GM12875 (cell line): ENCODE results near the gene CACNB1.
"Not testable (repeated sequence)": the region's sequence is repeated elsewhere in the genome, so short reads cannot be mapped to it uniquely, and the experiment has no call there.

Source experiments
- H3K4me3 ChIP-seq: one replicate; pipeline ENCODE4 v1.5.1; 2011; ENCODE audit warnings: low read depth, low read length, control low read depth
- TF ChIP-seq, protein P1 (sequence below): IDR thresholded peaks from 2 replicates; pipeline ENCODE4 v1.5.1; 2011; ENCODE audit warnings: low read depth, mild to moderate bottlenecking, control low read depth, inconsistent platforms, low read length, moderate library complexity, borderline replicate concordance; ENCODE audit not compliant: insufficient read depth

CACNB1 gene

DNA sequence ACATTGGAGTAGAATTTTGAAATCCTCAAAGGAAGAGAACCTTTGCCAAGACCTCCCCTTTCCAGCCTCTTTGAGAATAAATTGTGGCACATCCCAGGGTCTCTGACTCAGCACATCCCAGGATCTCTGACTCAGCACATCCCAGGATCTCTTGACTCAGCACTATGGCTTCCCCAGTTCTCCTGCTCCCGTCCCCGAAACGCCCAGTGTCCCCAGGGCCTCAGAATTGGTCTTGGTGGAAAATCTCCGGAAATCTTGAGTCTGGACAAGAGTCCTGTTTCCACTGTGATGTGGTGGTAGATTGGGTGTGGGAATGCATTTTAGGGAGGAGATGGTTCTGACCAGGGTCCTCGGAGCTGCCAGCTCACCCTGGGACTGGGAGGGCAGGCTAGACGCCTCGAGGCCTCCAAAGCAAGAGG is 65.3 kb downstream of the CACNB1 start:
- TF ChIP-seq, protein P1, sequence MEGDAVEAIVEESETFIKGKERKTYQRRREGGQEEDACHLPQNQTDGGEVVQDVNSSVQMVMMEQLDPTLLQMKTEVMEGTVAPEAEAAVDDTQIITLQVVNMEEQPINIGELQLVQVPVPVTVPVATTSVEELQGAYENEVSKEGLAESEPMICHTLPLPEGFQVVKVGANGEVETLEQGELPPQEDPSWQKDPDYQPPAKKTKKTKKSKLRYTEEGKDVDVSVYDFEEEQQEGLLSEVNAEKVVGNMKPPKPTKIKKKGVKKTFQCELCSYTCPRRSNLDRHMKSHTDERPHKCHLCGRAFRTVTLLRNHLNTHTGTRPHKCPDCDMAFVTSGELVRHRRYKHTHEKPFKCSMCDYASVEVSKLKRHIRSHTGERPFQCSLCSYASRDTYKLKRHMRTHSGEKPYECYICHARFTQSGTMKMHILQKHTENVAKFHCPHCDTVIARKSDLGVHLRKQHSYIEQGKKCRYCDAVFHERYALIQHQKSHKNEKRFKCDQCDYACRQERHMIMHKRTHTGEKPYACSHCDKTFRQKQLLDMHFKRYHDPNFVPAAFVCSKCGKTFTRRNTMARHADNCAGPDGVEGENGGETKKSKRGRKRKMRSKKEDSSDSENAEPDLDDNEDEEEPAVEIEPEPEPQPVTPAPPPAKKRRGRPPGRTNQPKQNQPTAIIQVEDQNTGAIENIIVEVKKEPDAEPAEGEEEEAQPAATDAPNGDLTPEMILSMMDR = no peak
- no peak overlapping the region for H3K4me3 ChIP-seq

DNA sequence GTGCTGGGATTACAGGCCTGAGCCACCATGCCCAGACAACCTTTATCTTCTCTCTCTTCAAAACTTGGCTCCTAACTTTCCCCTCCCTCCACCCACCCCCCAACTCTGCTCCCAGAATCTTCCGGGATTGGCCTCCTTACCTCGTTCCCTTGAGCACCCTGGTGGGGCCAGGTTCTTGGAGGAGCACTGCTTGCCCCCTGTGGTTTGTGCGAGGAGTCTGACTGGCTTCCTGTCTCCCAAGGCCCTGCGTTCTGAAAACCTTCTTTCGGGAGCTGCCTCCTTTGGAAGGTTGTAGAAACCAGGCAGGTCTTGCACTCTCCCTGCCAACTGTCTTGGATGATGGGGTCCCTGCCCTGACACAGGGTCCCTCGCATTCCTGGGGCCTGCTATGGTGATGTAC is 65.9 kb downstream of the CACNB1 start:
- TF ChIP-seq, protein P1 = no peak
- H3K4me3 ChIP-seq = no peak overlapping the region

DNA sequence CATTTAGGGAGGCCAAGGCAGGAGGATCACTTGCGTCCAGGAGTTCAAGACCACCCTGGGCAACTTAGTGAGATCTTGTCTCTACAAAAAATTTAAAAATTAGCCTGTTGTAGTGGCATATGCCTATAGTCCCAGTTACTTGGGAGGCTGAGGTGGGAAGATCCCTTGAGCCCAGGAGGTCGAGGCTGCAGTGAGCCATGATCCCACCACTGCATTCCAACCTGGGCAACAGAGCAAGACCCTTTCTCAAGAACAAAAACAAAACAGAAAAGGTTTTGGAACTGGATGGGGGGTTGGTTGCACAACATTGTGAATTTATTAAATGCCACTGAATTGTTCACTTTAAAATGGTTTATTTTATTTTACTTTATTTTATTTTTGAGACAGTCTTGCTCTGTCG is 67.3 kb downstream of the CACNB1 start:
- TF ChIP-seq, protein P1 = no peak
- no peak overlapping the region for H3K4me3 ChIP-seq

DNA sequence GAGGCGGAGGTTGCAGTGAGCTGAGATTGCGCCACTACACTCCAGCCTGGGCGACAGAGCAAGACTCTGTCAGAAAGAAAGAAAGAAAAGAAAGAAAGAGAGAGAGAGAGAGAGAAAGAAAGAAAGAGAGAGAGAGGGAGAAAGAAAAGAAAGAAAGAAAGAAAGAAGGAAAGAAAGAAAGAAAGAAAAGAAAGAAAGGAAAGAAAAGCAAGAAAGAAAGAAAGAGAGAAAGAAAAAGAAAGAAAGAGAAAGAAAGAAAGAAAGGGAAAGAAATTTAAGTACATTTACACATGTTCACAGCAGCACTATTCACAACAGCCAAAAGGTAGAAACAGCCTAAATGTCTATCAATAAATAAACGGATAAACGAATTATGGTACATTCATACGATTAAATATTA is 67.9 kb downstream of the CACNB1 start:
- not testable (repeated sequence) for H3K4me3 ChIP-seq

DNA sequence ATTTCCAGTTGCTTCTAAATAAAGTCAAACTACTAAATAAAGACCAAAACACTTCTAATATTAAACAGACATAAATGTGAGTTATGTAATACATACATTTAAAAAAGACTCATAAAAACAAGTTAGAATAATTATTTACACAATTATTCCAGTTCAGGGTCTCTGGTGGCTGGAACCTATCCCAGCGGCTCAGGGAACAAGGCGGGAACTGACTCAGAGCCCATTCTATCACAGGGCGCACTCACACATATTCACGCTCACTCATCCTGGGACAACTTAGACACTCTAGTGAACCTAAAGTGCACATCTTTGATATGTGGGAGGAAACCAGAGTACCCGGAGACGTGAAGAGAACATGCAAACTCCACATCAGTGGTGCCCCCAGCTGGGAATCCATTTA is 71.0 kb downstream of the CACNB1 start:
- TF ChIP-seq, protein P1 = no peak
- no peak overlapping the region for H3K4me3 ChIP-seq

DNA sequence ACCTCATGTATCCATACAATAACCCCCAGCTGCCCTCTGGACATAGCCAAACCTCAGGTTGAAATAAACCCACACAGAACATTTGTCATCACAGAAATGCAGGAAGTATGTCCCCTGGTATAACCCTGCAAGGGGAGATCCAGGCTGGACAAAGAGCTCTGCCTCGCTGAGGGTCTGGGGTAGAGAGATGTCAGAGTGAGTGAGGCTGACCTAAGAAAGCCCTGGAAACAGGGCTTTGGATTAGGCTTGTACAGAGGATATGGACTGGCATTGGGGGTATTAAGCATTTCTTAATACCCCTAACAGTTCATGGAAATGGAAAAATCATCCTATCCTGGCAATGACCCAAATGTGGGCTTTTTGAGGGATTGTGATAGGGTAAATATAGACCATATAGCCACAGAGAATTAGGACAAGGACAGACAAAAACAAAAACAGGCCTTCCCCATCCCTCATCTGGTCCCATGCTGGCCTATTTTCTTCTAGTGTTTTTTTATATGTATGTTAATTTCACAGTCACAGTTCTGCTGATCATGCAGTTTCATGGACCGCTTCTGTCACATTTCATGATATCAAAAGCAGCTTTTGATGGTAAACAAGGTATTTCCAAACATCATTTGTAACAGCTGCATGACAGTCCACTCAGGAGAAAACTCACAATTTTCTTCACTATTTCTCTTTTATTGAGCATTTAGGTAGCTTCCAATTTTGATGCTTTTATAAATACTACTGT is 72.2 kb downstream of the CACNB1 start:
- TF ChIP-seq, protein P1 = no peak
- no peak overlapping the region for H3K4me3 ChIP-seq

DNA sequence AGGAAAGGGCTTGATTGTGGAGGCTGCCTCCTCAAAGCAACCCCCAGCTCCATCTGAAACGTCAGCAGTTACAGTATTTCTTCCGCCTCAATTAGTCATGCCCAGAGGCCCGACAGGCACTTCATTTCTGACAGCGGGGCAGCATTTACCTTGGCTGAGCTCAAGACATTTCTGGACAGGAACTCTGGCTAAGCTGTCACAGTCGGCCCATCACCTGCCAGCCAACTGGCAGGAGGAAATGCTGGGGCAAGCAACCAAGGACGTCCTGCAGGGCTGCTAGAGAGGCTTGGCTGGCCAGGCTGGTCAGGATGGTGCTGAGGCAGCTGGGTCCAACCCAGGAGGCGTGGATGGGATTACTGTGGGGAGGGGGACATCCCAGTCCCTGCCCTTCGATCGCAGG is 73.8 kb downstream of the CACNB1 start:
- TF ChIP-seq, protein P1 = no peak
- no peak overlapping the region for H3K4me3 ChIP-seq
